Erythroblast (primary cell): Measurements from ENCODE around the gene AP4M1.

ENCODE experiments used
- GATA1 ChIP-seq: IDR thresholded peaks from 2 replicates; pipeline ENCODE4 v1.6.1; 2011; ENCODE audit warnings: low read depth, mild to moderate bottlenecking, control low read depth, low read length, moderate library complexity
- POLR2A ChIP-seq: IDR thresholded peaks from 2 replicates; pipeline ENCODE4 v1.6.1; 2011; ENCODE audit warnings: mild to moderate bottlenecking, low read length

GRCh38 chr7:100105534-100105933, 4.1 kb downstream of the AP4M1 start:
- TF ChIP-seq POLR2A (no peak), GATA1 (no peak)
